ENCODE data around the gene FRMPD4.

DNA sequence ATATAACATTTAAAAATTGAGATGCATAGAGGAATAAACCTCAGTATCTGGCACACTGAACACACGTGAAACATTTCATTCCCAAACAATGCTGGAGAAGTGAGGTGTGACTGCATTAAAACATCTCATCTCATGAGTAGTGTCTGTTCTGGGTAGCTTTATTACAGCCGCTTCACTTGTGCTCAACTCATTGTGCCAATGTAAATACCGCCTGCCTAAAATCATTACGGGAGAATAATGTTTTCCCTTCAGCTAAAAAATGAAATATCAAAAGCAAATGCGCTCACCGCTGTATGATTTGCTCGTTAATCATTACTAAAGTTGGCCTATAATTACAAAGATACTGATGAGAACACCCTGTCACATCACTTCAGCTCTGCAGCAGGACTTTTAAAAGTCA is 542.8 kb downstream of the FRMPD4 start:
- TF ChIP-seq CTCF (conservative IDR thresholded peaks at IDR 0.05 in 1 of 2, IDR thresholded peaks at IDR 0.05 in 1 of 2; ENCODE audit: extremely low read depth in 1 of 2, insufficient read depth in 1 of 2, low read depth in 1 of 2, low read length in 2 of 2) (no peak), EZH2 (IDR thresholded peaks at IDR 0.05; ENCODE audit: borderline replicate concordance, low read length) (no peak)

Measured in mammary epithelial cell (primary cell).